ENCODE measurements around the gene ANO3. TPM values are rescaled to one million over a fixed set of nuclear protein-coding genes. Genes with fewer than 3 reads are reported as not detected.

The ANO3 gene
- total and polyA plus RNA-seq, 2 of the 4 experiments (the other 2 are of a cell fraction): 0.02 to 0.18 TPM

- Histone ChIP-seq H4K91ac (ENCODE audit: insufficient read depth, low read depth, low read length) (no peak overlapping the region), H2BK15ac (ENCODE audit: low read depth, low read length) (no peak overlapping the region), H3K56ac (ENCODE audit: extremely low read depth, insufficient read depth, low read length) (no peak overlapping the region), H3K79me1 (ENCODE audit: low read depth in 1 of 2, low read length in 2 of 2) (no peaks in the 10 kb centered on the region), H2BK5ac (ENCODE audit: low read depth, low read length, poor library complexity, severe bottlenecking) (no peak overlapping the region), H3K27me3 (ENCODE audit: control insufficient read depth, insufficient read depth, low read length) (peaks cover 10% of the 10 kb centered on the region), H3K9ac (ENCODE audit: low read depth, low read length) (no peak overlapping the region), H2AK9ac (replicated peaks; ENCODE audit: low read depth, low read length, poor library complexity) (no peak overlapping the region), H2BK20ac (ENCODE audit: low read depth, low read length) (no peak overlapping the region), H2BK120ac (ENCODE audit: low read depth, low read length) (no peak overlapping the region), H3K4me3 (ENCODE audit: insufficient read depth, low read depth, low read length) (no peak overlapping the region), H3K9me3 (ENCODE audit: control insufficient read depth, insufficient read depth, low read length) (no peaks in the 10 kb centered on the region), H4K20me1 (ENCODE audit: insufficient read depth, low read length) (no peaks in the 10 kb centered on the region), H4K8ac (ENCODE audit: low read depth in 2 of 2, low read length in 2 of 2) (no peak overlapping the region), H2AFZ (replicated peaks; ENCODE audit: low read length, poor library complexity) (no peak overlapping the region), H3K4me1 (ENCODE audit: control insufficient read depth, insufficient read depth, low read length) (no peaks in the 10 kb centered on the region), H4K5ac (ENCODE audit: low read depth, low read length) (no peak overlapping the region), H2AK5ac (ENCODE audit: low read depth, low read length) (no peak overlapping the region), H3K23ac (ENCODE audit: low read depth, low read length) (no peak overlapping the region), H3K9me1 (ENCODE audit: insufficient read depth, low read length) (no peaks in the 10 kb centered on the region), H3K27ac (ENCODE audit: insufficient read depth, low read length) (no peak overlapping the region), H3K18ac (ENCODE audit: low read depth, low read length) (no peak overlapping the region), H3K4me2 (ENCODE audit: low read depth, low read length) (no peak overlapping the region), H3K36me3 (ENCODE audit: control insufficient read depth, insufficient read depth, low read length) (no peaks in the 10 kb centered on the region), H3K4ac (ENCODE audit: low read depth, low read length) (no peak overlapping the region), H3K14ac (replicated peaks; ENCODE audit: low read depth, low read length) (no peak overlapping the region)
- ChIA-PET POLR2A (ENCODE audit: unreplicated experiment) (no interaction called here), CTCF (interaction anchor here (0.9 kb wide), 1 partner anchor 31 kb away, joined by 4 read pairs; no protein-coding TSS in a partner anchor)
- intact Hi-C loops (cut with micrococcal nuclease) (no loop called here), dilution Hi-C loops (cut with HindIII; ENCODE audit: low sequenced_read_pairs, unreplicated experiment) (no loop called here), in situ Hi-C loops (cut with MboI; ENCODE audit: low sequenced_read_pairs) (no loop called here)
- no TSS peak for BruUV-seq (replicated peaks)
- no CpG with 5 or more reads among the region's 2 CpGs for WGBS, 2 experiments (ENCODE audit: extremely low coverage in 2 of 2, insufficient read length in 1 of 2)
- TF ChIP-seq MAFK (IDR thresholded peaks at IDR 0.05; ENCODE audit: low read depth, low read length): no peak
- no peak for TF ChIP-seq MXI1 (IDR thresholded peaks at IDR 0.05; ENCODE audit: borderline replicate concordance, low read depth, low read length)
- TF ChIP-seq RCOR1 (IDR thresholded peaks at IDR 0.05; ENCODE audit: insufficient replicate concordance, low read length): no peak
- TF ChIP-seq POLR2A (IDR thresholded peaks at IDR 0.05; ENCODE audit: low read depth, low read length): no peak
- no peak for TF ChIP-seq MAZ (IDR thresholded peaks at IDR 0.05; ENCODE audit: borderline replicate concordance, low read depth, low read length)
- no peak for TF ChIP-seq CHD1 (IDR thresholded peaks at IDR 0.05; ENCODE audit: low read depth, low read length)
- no peak for TF ChIP-seq CEBPB (IDR thresholded peaks at IDR 0.05; ENCODE audit: low read depth, low read length)
- TF ChIP-seq ELK1 (IDR thresholded peaks at IDR 0.05; ENCODE audit: borderline replicate concordance, low read depth, low read length): no peak
- no peak for DNase-seq
- no peak for ATAC-seq (ENCODE audit: low read depth)
These were observed 2.7 kb upstream of the ANO3 start for GRCh38 chr11:26329206-26329605.
